GM19372 (cell line): ENCODE results near the gene RNF126.
"Not testable (repeated sequence)": the region's sequence is repeated elsewhere in the genome, so short reads cannot be mapped to it uniquely, and the experiment has no call there.

Experiments
- ATAC-seq: cut with Tn5 transposase; IDR thresholded peaks from one replicate; pipeline ENCODE4 v1.9.1; 2021; ENCODE audit warnings: mild to moderate bottlenecking, low read depth, moderate library complexity; ENCODE audit not compliant: unreplicated experiment

Gene RNF126

DNA sequence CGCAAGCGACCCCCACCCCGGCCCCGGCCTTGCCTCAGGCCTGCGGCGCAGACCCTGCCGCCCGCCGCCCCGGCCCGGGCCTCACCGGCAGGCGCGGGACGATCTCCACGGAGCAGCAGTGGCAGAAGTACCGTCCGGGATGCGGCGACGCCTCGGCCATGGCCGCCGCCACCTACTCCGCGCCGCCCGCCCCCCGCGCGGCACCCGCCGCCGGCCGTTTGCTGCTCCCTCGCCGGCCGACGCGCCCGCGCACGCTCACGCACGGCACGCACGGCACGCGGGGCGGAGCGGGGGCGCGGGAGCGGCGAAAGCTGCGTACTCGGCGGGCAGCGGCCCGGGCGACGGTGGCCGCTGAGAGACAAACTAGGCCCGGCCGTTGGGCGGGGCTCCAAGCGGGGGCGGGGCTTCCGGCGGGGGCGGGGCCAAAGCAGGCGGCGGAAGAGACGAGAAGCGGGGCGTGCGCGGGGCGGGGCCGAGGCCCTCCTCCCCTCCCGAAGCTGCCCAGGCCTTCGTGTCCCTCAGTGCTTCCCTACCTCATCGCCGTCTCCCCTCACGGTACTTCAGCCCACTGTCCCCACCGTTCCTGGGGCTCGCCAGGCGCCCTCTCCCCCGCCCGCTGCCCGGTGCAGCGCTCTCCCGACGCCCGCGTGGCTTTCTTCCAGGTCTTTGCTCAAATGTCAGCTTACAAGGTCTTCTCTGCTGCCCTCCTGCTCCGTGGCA, at the start of gene RNF126:
TSS of gene RNF126 (minus strand) at position 253 of the 720 bp plus-strand sequence. CDS start at position 160, 93 bp downstream.
- peak; percentile 66 for ATAC-seq

DNA sequence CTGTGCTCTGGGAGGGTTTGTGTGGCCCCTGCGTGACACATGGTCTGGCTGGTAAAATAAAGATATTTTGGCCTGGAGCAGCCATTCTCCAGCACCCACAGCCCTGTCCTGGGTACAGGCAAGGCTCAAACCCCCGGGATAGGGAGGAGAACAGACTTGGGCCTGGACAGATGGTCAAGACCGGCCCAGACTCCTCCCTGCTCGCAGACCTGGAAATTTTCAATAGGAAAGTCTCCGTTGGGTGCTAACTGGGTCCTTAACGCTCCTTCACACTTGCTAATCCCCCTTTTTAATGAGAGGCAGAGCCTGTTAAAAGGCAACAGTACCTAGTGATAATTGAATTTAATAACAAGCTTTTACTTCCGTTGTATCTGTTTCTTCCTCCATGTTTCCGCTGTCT, 48.2 kb upstream of the RNF126 start:
- no peak for ATAC-seq

DNA sequence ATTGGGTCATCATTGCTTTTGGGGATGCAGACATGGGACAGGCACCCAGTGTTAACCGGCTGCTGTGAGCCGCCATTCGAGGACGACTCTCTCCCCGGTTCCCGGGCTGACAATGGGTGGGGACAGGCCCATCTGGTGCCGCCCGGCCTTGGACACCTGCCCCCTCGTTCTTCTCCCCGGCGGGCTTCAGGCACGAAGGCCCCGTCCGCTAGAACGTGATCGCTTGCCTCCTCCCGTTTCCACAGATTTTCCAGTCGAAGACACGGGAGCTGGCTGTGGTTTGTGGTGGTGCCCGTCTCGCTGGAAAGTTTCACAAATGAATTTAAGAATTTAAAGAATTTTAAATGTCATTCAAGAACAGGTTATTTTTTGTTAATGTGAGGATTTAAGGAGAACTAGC, 47.8 kb upstream of the RNF126 start:
- no peak for ATAC-seq

DNA sequence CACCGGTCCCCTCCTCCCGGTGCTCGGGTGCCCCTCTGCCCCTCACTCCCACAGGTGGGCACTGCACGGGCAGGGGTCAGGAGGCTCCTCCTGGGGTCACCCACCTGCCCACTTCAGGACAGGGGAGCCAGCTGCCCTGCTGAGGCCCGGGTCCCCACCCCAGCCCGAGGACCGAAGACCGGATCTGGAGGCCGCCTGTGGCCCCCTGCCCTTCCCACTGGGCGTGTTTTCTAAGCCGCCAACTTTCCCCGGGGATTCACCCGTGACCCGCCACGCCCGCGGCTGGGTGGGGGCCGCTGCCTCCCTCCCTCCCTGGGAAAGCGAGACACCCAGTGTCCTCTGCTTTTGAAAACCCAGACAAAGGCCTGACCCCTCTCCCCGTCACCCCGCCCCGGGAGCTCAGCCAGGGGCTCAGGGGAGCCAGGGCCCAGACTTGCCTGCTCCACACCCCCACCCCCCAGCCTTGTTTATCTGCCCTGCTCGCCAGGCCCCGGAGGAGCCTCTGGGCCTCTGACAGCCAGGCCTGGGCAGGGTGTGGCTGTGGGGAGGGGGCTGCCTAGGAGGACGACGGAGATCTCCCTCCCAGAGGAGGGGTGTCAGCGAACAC, 47.1 kb upstream of the RNF126 start:
- ATAC-seq = no peak

DNA sequence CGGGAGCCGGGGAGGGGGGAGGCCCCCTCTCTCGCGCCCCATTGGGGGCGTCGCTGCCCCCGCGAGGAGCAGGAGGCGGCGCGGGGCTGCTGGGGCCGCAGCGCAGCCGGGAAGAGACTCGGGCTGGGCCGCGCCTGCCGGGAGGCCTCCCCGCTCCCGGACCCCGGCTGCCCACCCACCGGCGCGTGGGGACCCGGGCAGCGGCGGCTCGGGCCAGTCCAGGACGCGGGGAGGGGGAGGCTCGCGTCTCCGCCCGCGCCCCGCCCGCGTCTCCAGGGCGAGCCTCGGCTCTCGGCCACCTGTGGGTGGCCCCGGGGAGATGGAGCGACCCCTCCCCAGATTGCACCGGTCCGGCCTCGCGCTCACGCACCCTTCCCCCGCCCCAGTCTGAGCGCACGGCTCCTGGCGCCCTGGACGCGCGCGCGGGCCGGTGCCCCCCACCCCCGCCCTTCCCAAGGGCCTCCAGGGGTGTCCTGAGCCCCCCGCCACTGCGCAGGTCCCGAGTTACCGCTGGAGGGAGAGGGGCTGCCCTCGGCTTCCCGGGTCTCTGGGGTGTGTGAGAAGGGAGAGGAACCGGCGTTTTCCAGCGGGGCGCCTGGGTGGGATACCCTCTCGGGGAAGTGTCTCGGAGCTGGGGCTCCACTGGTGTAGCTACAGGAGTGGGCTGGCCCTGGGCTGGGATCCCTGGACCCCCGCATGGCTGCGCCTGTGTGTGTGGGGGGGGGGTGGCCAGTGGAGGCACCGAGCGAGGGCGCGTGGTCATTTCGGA, 46.4 kb upstream of the RNF126 start:
- no peak for ATAC-seq

DNA sequence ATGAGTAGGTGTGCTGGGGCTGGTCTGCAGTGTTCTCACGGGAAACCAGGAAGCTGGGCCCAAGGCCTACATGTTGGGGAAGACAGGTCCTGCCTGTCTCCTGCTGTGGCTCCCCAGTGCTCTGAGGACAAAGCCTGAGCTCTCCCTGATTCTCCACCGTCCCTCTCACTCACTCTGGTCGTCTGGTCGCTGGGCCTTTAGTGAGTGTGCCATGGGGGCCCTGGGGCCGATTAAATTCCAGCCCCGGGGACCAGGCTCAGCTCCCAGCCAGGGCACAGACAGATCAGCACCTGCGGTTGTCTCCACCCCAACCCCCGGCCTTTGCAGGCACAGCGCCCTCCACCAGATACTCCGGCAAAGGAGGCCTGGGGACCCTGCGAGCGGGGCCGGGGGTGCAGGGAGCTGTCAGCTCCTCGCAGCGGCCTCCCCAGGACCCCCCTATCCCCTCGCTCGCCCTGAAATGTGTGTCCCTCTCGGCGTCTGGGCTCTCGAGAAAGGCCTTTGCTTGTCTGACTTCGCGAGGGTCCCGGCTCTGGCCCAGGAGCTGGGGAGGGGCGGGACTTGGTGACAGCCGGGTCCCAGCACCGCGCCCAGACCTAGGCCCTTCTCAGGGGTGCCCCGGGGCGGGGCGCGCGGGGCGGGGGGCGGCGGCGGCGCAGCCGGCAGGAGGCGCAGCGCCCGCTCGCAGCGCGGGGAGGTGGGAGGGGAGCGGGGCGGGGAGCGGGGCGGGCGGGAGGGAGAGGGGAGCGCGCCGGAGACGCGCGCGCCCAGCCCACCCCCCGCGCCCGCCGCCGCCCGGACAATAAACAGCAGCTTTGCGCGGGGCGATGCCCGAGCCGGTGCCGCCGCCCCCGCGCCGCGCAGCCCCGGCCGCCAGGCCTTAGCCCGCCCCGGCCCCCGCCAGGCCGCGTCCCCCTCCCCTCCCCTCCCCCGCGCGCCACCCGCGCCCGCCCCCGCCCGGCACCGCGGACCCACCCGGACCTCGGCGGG, 45.4 kb upstream of the RNF126 start, which contains the start of gene PALM:
TSS of gene PALM (plus strand) at position 782 of the 990 bp plus-strand sequence. CDS start 212 bp downstream, outside the sequence.
- ATAC-seq = no peak

DNA sequence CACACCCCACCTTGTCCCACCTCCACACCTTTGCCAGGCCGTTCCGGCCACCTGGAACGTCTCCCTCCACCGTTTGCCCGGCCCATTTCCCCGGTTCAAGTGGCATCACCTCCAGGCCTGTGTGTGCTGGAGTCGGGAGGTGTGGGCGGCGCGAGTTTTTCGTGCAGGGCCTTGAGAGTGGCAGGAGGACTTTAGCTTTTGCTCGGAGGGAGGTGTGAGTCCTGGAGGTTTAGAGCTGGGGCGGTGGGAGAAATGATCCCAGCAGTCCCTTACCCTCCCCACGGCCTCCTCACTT, 41.4 kb upstream of the RNF126 start:
- no peak for ATAC-seq

DNA sequence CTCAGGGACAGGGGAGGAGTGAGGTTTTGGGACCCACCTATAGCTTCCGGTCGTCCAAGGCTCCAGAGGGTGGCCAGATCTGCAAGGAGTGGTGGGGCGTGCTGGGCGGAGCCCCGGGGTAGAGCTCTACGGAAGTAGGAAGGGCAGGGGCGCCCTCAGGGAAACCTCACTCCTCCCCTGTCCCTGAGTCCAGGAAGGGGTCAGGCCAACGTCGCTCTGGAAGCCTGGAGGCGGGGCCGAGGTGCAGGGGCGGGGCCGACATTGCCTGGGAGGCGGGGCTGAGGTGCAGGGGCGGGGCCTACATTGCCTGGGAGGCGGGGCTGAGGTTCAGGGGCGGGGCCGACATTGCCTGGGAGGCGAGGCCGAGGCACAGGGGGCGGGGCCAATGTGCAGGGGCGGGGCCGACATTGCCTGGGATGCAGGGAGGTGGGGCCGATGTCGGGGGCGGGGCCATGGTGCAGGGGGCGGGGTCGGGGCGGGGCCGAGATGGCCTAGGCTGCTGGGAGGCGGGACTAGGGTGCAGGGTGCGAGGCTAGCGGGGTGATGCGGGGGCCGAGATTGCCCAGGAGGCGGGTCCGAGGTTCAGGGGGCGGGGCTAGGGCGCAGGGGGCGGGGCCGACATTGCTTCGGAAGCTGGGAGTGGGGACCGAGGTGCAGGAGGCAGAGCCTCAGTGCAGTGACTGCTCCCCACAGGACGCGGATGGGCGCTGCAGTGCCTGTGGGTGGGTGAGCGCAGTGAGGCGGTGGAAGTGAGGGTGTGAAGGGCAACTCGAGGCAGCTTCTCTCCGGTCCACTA, 40.8 kb upstream of the RNF126 start:
- ATAC-seq = no peak

DNA sequence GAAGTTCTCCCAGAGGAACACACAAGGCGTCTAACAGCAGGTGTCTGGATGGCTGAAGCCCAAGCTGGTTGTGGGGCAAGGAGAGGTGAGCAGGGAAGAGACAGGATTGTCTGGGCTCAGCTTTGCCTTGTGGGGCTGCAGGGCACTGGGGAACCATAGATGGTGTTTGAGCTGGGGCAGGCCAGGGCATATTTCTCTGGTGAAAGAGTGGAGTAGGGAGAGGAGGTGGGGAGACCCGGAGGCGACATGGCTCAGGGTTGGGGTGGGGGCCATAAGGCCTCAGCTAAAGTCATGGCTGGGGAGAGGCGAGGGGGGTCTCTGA, 40.3 kb upstream of the RNF126 start:
- no peak for ATAC-seq

DNA sequence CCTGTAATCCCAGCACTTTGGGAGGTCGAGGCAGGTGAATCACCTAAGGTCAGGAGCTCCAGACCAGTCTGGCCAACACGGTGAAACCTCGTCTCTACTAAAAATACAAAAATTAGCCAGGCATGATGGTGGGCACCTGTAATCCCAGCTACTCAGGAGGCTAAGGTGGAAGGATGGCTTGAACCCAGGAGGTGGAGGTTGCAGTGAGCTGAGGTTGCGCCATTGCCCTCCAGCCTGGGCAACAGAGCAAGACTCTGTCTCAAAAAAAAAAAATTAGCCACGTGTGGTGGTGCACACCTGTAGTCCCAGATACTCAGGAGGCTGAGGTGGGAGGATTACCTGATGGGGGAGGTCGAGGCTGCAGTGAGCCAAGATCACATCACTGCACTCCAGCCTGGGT, 39.8 kb upstream of the RNF126 start:
- not testable (repeated sequence) for ATAC-seq

DNA sequence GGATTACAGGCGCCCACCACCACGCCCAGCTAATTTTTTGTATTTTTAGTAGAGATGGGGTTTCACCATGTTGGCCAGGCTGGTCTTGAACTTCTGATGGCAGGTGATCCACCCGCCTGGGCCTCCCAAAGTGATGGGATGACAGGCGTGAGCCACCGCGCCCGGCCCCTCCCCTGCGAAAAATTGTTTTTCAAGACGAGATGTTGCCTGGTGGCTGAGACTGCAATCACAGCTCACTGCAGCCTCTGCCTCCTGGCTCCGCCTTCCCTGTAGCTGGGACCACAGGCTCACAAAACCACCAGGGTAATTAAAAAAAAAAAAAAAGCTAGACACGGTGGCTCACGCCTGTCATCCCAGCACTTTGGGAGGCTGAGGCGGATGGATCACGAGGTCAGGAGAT, 36.9 kb upstream of the RNF126 start:
- ATAC-seq = not testable (repeated sequence)

DNA sequence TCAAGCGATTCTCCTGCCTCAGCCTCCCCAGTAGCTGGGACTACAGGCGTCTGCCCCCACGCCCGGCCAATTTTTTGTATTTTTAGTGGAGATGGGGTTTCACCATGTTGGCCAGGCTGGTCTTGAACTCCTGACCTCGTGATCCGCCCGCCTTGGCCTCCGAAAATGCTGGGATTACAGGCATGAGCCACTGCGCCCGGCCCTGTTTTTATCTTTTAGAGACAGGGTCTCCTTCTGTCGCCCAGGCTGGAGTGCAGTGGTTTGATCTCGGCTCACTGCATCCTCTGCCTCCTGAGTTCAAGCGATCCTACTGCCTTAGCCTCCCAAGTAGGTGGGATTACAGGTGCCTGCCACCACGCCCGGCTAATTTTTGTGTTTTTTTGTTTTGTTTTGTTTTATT, 35.5 kb upstream of the RNF126 start:
- not testable (repeated sequence) for ATAC-seq

DNA sequence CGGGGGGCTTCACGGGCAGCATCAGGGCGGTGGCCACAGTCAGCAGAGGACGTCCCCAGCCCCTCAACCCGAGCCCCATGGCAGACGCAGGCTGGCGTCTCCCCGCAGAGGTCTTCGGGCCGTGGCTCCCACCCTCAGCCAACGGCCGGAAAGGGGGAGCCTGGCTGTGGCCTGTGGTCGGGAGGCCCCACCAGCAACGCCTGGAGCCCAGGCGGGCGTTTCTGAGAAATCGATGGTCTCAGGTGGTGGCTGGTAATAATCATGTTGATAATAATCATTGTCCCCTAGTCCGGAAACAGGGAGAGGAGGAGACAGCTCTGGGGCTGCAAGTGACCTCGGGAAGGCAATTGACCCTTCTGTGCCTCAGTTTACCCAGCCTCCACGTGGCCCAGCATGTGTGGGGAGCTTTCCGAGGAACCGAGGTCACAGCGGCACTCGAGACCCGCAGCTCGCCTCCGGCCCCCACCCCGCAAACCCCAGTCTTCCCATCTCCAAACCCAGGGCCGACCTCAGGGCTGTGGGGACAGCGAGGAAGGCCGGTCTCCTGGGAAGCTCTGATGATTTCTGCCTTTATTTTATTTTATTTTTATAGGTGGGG, 32.4 kb upstream of the RNF126 start, which contains the start of gene PRSS57:
TSS of gene PRSS57 (minus strand) at position 101 of the 598 bp plus-strand sequence. CDS start at position 79, 22 bp downstream.
- ATAC-seq = no peak

DNA sequence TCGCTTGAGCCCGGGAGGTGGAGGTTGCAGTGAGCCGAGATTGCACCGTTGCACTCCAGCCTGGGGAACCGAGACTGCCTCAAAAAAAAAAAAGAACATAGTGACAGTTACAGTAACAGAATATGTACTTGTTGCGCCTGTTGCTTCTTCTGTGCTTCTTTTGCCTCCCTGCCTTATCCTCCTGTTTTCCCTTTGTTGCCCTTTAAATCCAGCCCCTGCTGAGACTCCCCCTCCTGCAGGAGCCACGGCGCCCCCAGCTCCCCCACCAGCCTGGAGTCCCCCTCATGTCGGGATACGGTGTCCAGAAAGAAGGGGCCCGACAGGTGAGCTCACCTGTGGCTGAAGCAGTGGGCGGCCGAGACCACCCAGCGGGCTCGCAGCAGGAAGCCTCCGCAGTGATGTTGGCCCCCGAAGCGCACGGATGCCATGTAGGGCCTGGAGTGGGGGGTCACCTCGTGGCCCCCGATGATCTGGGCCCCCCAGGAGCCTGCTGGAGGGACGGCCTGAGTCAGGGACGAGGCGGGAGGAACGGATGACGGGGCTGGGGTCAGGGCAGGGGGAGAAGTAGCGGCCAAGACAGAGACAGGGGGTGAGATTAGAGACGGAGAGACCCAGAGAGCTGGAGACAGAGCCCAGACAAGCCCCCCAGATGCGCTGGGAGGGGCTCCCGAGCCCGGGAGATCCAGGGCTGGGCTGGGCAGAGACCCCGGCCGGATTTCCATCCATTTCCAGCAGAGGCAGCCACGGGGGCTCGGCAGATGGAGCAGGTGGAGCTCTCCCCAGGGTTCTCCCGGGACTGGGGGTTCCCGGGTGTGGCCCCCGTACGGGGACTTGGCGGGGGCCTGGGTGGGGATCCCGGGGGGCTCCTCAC, 31.7 kb upstream of the RNF126 start:
- no peak for ATAC-seq

DNA sequence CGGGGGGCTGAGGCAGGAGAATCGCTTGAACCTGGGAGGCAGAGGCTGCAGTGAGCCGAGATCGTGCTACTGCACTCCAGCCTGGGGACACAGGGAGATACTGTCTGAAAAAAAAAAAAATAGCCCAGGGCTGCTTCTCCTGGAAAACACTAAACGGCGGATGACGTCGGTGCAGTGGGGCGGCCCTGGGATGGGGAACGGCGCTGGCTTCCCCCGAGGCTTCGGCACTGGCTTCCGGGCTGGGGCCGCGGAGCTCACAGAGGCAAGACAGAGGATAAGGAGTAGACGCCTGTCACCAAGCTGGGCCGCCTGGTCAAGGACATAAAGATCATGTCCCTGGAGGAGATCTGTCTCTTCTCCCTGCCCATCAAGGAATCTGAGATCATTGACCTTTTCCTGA, 27.2 kb upstream of the RNF126 start:
- ATAC-seq = no peak

DNA sequence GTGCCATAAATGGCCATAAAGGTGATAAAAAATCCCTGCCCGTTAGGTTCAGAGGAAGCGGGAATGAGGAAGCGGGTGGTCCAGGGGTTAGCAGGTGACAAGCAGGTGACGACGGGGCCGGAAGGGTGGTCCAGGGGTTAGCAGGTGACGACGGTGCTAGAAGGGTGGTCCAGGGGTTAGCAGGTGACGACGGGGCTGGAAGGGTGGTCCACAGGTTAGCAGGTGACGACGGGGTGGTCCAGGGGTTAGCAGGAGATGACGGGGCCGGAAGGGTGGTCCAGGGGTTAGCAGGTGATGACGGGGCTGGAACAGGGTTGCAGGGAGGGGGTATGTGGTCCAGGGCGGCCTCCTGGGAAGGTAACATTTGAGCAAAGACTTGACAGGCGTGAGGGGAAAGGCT, 26.0 kb upstream of the RNF126 start:
- no peak for ATAC-seq

DNA sequence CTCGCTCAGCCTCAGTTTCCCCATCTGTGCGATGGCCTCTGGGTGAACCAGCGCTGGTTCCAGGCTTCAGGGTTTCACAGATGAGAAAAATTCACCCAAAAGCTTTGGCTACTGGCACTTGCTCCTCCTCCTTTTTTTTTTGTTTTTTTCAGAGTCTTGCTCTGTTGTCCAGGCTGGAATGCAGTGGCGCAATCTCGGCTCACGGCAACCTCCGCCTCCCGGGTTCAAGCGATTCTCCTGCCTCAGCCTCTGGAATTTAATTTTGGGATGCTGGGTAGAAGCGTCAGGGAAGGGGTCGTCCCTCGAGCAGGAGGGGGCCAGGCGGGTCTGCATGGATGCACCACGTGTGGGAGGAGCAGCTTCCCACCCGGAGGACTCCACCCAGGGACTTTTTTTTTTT, 25.2 kb upstream of the RNF126 start:
- no peak for ATAC-seq

DNA sequence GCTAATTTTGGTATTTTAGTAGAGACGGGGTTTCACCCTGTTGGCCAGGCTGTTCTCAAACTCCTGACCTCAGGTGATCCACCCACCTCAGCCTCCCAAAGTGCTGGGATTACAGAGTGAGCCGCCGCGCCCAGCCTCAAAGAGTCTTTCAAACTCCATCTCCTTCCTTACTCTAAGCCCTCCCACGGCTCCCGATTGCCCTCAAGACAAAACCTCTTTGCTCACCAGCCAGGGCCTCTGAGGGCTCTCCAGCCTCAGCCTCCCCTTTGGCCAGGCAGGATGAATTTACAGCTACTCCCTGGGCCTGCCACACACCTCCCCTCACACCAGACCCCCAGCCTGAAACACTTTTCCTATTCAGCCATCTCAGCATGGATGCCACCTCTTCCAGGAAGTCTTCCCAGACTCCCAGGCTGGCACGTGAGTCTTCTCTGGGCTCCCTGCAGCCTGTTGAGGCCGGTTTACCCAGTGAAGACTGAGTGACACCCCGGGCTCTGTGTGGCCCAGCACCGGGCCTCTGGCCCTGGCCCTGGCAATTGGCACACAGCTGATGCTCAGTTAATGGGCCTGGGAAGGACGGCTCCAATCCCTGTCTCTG, 24.7 kb upstream of the RNF126 start:
- ATAC-seq = no peak
